HG03378 (cell line): ENCODE results near the gene MGAT5.

Experiments
- ATAC-seq: cut with Tn5 transposase; IDR thresholded peaks from one replicate; pipeline ENCODE4 v1.9.1; 2021; ENCODE audit warnings: mild to moderate bottlenecking, moderate library complexity; ENCODE audit not compliant: unreplicated experiment

MGAT5 gene

GRCh38 chr2:134359367-134360081 lies 105.7 kb downstream of the MGAT5 start:
- no peak for ATAC-seq

DNA sequence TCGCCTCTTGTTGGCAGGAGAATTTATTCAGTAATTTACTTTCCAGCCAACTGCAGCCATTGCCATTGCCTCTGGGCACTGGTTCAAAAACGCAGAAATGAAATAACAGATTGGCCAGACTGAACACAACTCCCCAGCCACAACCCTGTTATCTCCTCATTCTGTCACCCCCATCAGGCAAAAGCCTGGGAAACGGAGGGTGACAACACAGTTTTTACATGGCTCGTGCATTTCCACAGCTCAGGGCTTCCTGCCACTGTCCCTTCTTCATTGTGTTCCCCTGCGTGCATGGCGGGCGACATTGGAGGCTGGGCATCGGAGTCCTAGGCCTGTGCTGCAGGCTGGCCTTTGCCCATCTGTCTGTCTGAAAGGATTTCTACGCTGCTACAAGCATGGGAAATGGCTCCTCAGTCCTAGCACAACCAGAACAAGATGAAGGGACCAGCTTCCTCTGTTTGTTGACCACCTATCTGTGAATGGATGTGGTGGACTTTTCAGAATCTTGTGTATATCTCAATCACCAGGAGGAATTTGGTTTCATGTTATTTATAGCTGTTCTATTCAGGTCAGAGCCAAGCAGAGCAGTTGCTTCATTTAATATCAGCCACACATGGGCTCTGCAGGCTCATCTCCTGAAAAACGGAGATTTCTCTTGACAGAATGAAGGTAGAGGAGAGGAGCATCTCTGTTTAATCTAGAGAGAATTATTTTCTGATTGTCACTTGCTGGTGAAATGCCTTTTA lies 107.0 kb downstream of the MGAT5 start:
- no peak for ATAC-seq

- ATAC-seq: no peak
These were observed 107.8 kb downstream of the MGAT5 start for GRCh38 chr2:134361648-134362047.

DNA sequence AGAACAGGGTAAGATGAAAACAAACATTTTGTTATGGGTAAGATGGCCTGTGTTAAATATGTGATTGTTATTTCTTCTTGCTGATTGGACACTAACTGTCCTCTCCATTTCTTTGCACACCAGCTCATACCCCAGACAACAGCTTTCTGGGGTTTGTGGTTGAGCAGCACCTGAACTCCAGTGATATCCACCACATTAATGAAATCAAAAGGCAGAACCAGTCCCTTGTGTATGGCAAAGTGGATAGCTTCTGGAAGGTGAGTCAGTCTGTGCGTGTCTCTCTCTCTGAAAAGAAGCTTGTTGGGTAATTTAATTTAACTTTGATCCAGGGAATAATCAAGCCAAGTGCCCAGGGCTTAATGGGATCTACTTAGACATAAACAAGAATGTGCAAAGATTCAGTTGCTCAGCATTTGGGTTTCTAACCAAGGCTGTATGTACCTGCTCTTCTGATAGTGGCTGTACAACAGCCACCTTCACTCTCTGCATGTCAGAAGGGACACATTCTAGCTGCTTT lies 108.3 kb downstream of the MGAT5 start:
- ATAC-seq: no peak

DNA sequence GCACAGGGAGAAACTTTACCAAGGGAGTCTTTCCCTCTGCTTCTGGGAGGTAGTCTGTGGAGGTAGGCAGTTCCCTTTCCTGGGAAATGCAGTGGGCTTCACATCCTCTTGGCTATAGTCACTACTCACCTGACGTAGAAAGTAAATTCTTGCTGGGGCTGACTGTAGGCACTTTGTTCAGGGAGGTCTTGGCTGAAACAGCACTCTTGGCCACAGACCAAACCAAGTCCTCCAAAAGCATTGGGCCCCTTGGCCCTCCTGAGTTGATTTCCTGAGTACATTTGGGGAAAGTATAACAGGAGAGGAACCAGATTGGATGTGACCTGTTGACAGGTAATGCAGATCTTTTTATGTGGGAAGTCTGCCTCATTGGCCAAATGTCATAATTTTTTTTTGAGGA lies 108.9 kb downstream of the MGAT5 start:
- ATAC-seq: no peak

DNA sequence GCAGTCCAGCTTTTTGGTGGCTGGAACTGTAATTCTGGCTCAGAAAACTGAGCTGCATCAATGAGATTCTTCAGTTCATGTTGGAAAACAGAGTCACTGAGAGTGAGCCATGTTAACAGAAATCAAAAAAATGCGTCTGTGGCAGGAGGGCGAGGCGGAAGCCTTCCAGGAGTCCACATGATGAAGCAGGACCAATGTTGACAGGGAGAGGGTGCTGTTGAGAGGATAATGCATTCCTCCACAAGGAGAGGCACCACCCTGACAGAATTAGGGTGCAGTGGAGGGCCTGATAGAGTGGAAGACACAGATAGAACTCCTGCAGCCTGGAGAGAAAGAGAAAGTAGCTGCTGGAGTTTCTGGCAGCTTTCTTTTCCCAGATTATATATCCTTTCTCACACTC lies 111.5 kb downstream of the MGAT5 start:
- ATAC-seq: no peak

DNA sequence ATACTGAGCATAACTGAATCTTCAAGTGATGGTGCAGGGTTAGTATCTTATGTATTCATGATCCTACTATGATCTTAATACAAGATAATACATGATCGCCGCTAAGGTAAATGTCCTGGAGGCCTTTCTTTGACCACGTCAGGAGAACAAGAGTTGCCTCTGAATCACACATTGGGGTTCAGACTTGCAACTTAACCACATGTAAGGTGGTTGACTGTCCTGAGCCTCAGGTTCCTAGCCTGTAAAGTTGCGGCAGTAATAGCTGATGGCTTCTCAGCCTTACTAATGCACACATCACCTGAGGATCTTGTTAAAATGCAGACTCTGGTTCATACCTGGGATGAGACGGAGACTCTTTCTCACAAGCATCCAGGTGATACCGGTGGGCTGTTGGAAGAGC lies 112.5 kb downstream of the MGAT5 start:
- ATAC-seq: no peak

DNA sequence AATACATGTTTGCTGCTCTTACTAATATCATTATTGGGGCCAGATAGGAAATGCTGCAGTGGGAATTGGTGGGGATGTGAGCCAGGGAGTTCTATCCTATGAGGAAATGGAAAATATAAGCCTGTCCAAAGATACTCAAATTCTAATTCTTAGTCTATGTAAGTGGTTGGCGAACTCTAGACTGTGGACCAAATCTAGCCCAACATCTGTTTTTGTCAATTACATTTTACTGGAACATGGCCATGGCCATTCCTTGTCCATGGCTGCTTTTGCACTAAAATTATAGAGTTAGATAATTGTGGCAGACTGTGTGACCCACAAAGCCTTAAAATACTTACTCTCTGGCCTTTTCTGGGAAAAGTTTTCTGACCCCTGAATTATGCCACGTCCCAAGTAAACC lies 113.3 kb downstream of the MGAT5 start:
- ATAC-seq: no peak

DNA sequence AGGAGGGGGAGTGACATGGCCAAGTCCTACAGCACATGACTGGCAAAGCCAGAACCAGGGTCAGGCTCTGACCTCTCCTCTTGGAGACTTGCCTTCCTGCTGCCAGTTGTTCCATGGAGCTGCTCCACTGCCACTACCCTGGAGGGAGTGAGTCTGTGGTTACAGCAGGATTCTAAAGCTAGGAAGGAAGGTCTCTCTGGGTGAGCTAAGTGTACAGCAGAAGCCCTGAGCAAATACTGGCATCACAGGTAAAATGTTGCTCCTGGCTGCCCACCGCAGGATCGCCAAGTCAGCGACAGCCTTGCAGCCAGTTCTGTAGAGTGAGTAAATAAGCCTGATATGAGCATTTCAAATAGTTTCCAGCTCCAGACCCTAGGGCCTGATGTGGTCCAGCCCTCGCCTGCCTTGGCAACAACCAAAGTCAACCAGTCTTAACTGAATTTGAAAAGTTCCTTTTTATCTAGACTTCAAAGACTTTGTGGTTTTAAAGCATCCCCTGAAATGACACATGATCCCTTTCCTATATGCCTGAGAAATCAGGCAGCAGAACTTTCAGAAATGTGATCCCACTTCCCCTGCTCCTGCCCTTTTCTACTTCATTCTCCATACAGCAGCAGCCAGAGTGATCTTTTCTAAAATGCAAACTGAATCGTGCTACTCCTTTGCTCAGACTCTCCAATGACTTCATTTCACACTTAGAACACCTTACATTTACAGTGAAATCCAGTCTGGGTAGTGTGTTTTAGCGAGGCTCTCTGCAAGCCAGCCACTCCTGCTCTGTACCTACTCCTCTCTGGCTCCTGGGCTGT lies 114.3 kb downstream of the MGAT5 start:
- ATAC-seq: no peak

DNA sequence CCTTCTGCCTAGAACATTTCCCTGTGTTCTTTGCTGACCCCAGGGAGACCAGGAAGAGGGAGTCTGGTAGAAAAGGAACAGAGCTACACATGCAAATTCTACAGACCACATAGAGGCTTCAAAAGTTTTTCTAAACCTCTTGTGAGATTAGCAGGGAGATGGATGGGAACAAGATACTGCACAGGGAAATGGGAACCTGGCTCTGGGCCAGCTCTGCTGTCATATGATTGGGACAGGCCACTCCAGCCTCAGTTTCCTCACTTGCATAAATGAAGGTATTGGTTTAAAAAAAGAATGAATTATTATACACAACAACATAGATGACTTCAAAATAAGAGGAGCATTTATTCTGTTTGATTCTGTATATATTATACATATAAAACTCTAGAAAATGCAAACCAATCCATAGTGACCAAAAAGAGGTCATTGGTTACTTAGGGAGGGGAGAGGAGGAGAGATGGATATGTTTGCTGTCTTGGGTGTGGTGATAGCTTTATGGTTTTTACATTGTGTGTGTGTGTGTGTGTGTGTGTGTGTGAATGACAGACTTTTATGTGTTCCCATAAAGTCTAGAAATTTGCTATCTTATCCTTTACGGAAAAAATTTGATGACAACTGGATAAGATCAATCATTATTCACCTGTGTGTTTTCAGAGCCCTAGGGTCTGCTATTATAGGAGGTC lies 115.5 kb downstream of the MGAT5 start:
- no peak for ATAC-seq

GRCh38 chr2:134370655-134371445 lies 117.0 kb downstream of the MGAT5 start:
- ATAC-seq: no peak

DNA sequence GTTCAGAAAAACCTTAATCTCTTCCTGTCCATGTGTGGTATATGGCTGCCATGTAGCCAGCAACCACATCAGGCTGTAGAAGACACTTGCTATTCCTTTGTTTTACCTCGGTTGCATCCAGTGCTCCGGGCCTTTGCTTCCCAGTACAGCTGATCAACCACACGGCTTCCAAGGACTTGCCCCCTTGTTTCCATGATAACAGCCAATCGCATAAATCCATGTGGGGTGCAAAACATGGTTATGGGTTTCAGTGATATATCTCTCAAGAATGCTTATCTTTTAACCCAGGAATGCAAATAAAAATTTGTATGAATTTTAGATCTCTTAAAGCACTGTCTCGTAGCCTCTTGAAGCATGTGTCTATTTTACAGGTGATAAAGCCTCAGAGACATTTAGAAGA lies 118.3 kb downstream of the MGAT5 start:
- ATAC-seq: no peak

DNA sequence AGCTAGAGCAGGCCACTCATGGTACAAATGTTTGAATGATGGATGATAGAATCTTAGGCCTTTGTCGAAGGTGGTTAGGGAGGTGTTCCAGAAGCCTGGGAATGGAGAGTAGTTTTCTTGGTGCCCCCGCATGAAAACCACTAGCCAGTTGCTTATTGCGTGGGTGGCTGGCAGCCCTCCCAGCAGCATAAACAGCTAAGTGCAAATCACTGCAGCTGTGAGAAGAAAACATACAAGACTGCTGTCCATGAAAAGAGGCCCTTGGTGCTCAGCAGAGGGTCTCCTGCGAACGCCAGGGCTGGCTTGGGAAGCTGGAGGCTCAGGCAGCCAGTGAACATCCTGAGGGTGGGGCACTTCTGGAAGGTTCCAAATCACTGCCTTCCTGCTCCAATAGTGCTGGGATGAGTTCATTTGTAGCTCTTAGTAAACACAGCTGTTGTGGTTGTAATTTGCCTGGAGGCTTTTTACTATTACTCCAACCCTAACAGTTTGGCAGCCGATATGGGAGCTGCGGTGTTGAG lies 118.8 kb downstream of the MGAT5 start:
- no peak for ATAC-seq

GRCh38 chr2:134375935-134376334 lies 122.1 kb downstream of the MGAT5 start:
- ATAC-seq: no peak

- ATAC-seq: no peak
These were observed 123.9 kb downstream of the MGAT5 start for GRCh38 chr2:134377730-134378129.

DNA sequence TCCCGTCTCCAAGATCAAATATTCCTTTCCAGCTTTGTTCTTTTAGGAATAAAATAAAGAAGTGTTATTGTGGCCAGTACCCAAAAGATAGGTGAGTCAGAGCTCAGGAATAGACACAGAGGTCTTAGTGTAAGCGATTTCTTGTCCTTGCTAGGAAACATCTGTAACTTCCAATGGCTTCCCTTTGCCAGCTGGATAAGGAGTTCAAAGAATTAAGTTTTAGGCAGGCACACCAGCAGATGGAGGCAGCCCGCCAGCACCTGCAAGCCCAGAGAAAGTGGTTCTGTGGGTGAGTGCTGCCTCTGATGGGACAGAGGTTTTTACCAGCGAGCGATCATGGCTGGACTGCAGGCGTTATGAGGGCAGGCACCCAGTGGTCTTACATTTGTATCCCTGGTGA lies 125.4 kb downstream of the MGAT5 start:
- no peak for ATAC-seq

- no peak for ATAC-seq
These were observed 125.8 kb downstream of the MGAT5 start for GRCh38 chr2:134379722-134380121.

DNA sequence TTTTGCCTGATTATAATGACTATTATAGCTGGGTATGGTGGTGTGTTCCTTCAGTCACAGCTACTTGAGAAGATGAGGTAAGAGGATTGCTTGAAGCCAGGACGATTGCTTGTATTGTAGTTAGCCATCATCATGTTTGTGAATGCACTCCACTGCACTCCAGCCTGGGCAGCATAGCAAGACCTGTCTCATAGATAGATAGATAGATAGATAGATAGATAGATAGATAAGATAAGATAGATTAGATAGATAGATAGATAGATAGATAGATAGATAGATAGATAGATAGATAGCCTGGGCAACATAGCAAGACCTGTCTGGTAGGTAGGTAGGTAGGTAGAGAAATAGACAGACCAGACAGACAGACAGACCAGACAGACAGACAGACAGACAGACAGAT lies 127.3 kb downstream of the MGAT5 start:
- ATAC-seq: no peak

DNA sequence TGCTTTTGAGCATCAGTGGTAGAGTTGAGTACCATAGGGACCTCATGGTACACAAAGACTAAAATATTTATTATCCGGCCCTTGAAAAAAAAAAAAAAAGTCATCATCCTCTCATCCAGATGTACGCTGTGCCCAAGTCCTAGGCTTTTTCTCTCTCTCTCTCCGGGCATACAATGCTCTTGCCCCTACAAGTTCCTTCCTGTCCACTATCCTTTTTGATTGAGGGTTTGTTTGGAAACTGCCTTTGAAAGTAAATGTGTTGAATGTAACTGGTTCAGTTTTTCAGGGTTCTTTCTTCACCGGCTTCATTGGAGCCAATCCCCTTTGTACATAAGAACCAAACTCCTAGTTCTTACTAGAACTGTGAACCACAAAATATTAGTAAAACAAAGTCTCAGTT lies 130.3 kb downstream of the MGAT5 start:
- no peak for ATAC-seq

DNA sequence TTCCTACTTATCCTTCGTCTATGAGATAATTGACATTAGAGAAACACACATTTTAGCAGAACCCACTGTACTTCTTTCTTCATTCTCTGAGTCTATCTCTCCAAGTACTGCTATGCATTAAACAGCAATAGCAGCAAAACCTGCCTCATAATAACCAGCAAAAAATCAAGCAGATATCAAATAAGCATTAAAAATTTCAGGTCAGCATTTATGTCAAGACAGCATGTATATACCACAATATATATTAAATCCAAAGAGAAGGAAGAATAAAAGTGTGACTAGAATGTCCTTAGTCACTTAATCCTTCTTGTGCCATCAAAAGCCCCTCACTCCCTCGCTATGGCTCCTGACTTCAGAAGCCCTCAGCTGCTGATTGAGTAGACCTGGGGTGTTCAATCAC lies 131.3 kb downstream of the MGAT5 start:
- ATAC-seq: no peak
